GM12878 (cell line): ENCODE data around the gene PAPOLA. TPM values are rescaled to one million over a fixed set of nuclear protein-coding genes. Genes with fewer than 3 reads are reported as not detected.
A peak's percentile ranks its signal among the peaks of the same experiment; 100 is the strongest.

Experiments used
- ATAC-seq: fragments of 200-7000 bp; cut with Tn5 transposase; 3 replicates; pipeline ENCODE4 v1.9.1; 2020; ENCODE audit warnings: mild to moderate bottlenecking, moderate library complexity
- BruUV-seq: library from RNA; stranded (reverse); fragments of 400-500 nt; replicated peaks from 2 replicates; lab custom pipeline; 2021; lab: Mats Ljungman, UMichigan
- CTCF ChIA-PET: fragments of 300-600 bp; sonication (Branson Sonifier 250); formaldehyde crosslinking; extraction: SDS; loops from one replicate; lab custom pipeline; 2021; ENCODE audit warnings: inconsistent platforms; lab: Yijun Ruan, JAX
- POLR2A ChIA-PET: fragments of 350-600 bp; formaldehyde crosslinking; extraction: SDS; loops from one replicate; lab custom pipeline; 2021; ENCODE audit warnings: inconsistent platforms; lab: Charles Lee
- RAD21 ChIA-PET: fragments of 300-600 bp; sonication (Branson Sonifier 250); formaldehyde crosslinking; loops from one replicate; lab custom pipeline; 2023; ENCODE audit warnings: antibody characterized with exemption; ENCODE audit not compliant: unreplicated experiment; lab: Charles Lee
- SMC1A ChIA-PET: fragments of 300-600 bp; sonication (Branson Sonifier 250); formaldehyde crosslinking; loops from one replicate; lab custom pipeline; 2023; ENCODE audit not compliant: unreplicated experiment, uncharacterized antibody; lab: Charles Lee
- DNase-seq: peaks from one replicate; pipeline ENCODE4 v3.0.0-alpha.2; 2011; ENCODE audit warnings: low read depth, low spot score
- FAIRE-seq: peaks from 3 replicates; lab custom pipeline; 2011; peaks lifted over from hg19 to GRCh38; lab: Jason Lieb, UNC
- H2AFZ ChIP-seq: 2 replicates; pipeline ENCODE4 v1.6.0; 2011; ENCODE audit warnings: low read depth, low read length, control low read depth; ENCODE audit not compliant: control insufficient read depth
- H3K27ac ChIP-seq: 2 replicates; pipeline ENCODE4 v1.5.1; 2011; ENCODE audit warnings: control low read depth; ENCODE audit not compliant: control insufficient read depth, insufficient read depth
- H3K27me3 ChIP-seq, 2 experiments: replicated peaks in 1 of 2; 2 replicates each; pipeline versions ENCODE4 v1.6.0 to v1.6.1; 2011; ENCODE audit warnings: low read length in 1 of 2; ENCODE audit not compliant: control insufficient read depth in 2 of 2, insufficient read depth in 2 of 2
- H3K36me3 ChIP-seq, 2 experiments: 2 replicates each; pipeline ENCODE4 v1.5.1; 2011; ENCODE audit warnings: low read length in 1 of 2; ENCODE audit not compliant: control insufficient read depth in 2 of 2, insufficient read depth in 2 of 2
- H3K4me1 ChIP-seq: 2 replicates; pipeline ENCODE4 v1.6.1; 2011; ENCODE audit warnings: mild to moderate bottlenecking, low read length, moderate library complexity, mixed read lengths; ENCODE audit not compliant: control insufficient read depth, insufficient read depth
- H3K4me2 ChIP-seq: 2 replicates; pipeline ENCODE4 v1.6.0; 2011; ENCODE audit warnings: control low read depth; ENCODE audit not compliant: control insufficient read depth, insufficient read depth
- H3K4me3 ChIP-seq: fragments of 200-600 bp; sonication (generic); 2 replicates; pipeline ENCODE4 v1.5.1; 2016
- H3K79me2 ChIP-seq: 2 replicates; pipeline ENCODE4 v1.6.0; 2011; ENCODE audit warnings: low read length; ENCODE audit not compliant: control insufficient read depth, insufficient read depth
- H3K9ac ChIP-seq: 2 replicates; pipeline ENCODE4 v1.8.0; 2011; ENCODE audit warnings: low read length, control low read depth, mixed read lengths; ENCODE audit not compliant: control insufficient read depth, insufficient read depth
- H3K9me3 ChIP-seq: replicated peaks from 3 replicates; pipeline ENCODE4 v1.5.1; 2011; ENCODE audit warnings: mild to moderate bottlenecking, low read length; ENCODE audit not compliant: control insufficient read depth, insufficient read depth
- H4K20me1 ChIP-seq: 2 replicates; pipeline ENCODE4 v1.6.0; 2011; ENCODE audit not compliant: control insufficient read depth, insufficient read depth
- ATF7 ChIP-seq: fragments of 450-650 bp; IDR thresholded peaks from 2 replicates; pipeline ENCODE4 v1.6.1; 2016; ENCODE audit warnings: low read depth, mild to moderate bottlenecking
- CEBPB ChIP-seq, 2 experiments: fragments of 150-350 bp in 1 of 2; IDR thresholded peaks; 2 replicates each; pipeline ENCODE4 v1.6.1; 2012 to 2014; ENCODE audit warnings: low read depth in 2 of 2, low read length in 2 of 2, borderline replicate concordance in 1 of 2, inconsistent platforms in 1 of 2
- DPF2 ChIP-seq: fragments of 450-650 bp; IDR thresholded peaks from 2 replicates; pipeline ENCODE4 v1.6.1; 2017; ENCODE audit warnings: mild to moderate bottlenecking
- EZH2 ChIP-seq: IDR thresholded peaks from 2 replicates; pipeline ENCODE4 v1.6.1; 2012; ENCODE audit warnings: low read depth, mild to moderate bottlenecking, control low read depth, inconsistent platforms, low read length, borderline replicate concordance; ENCODE audit not compliant: control insufficient read depth
- HCFC1 ChIP-seq: fragments of 150-350 bp; IDR thresholded peaks from 2 replicates; pipeline ENCODE4 v1.6.1; 2014; ENCODE audit warnings: low read length
- HDGF ChIP-seq: fragments of 450-650 bp; IDR thresholded peaks from 2 replicates; pipeline ENCODE4 v1.6.1; 2016; ENCODE audit warnings: antibody characterized with exemption
- POLR2A ChIP-seq: IDR thresholded peaks from 2 replicates; pipeline ENCODE4 v1.6.1; 2011; ENCODE audit warnings: low read depth, mild to moderate bottlenecking, low read length
- POLR2AphosphoS2 ChIP-seq: IDR thresholded peaks from 2 replicates; pipeline ENCODE4 v1.6.1; 2011; ENCODE audit warnings: low read depth, mild to moderate bottlenecking, low read length, improper control_type of control experiment, moderate library complexity
- STAT3 ChIP-seq: IDR thresholded peaks from 2 replicates; pipeline ENCODE4 v1.6.1; 2011; ENCODE audit warnings: low read depth, low read length, improper control_type of control experiment
- WGBS: methylation state at CpG from one replicate; pipeline ENCODE4 v1.1.6; 2016; ENCODE audit warnings: low lambda C conversion rate; ENCODE audit not compliant: insufficient replicate concordance, insufficient coverage; ENCODE audit errors: missing lambda C conversion rate; 5-methylcytosine and 5-hydroxymethylcytosine counted together
- in situ Hi-C: fragments of 300-500 bp; cut with MboI; formaldehyde crosslinking; loops from 9 replicates; pipeline ENCODE4 v1.14.3; 2018; ENCODE audit warnings: mixed read lengths
- intact Hi-C: fragments of 100-400 bp; cut with micrococcal nuclease; formaldehyde crosslinking; loops from one replicate; pipeline ENCODE4 v1.14.2; 2022; ENCODE audit not compliant: unreplicated experiment
- polyA plus RNA-seq, 11 experiments: library from polyadenylated mRNA; depleted of rRNA in 4 of 11; unstranded in 6 of 11; stranded (reverse) in 5 of 11; fragments of >200 nt; fragmentation: Nextera tagmentation in 4 of 11; fragmentation: Illumina TruSeq in 1 of 11; extraction: Ambion mirVana in 4 of 11; extraction: Trizol in 1 of 11; gene quantifications; 1 replicate in 1 of 11; 2 replicates in 10 of 11; pipeline versions ENCODE4 v1.2.1 to v1.2.3, GENCODE V29; 2011 to 2016; ENCODE audit warnings: inconsistent platforms in 2 of 11, missing spikeins in 2 of 11, low read depth in 1 of 11
- total RNA-seq, 4 experiments: library from RNA; depleted of rRNA in 3 of 4; stranded (reverse); fragments of >200 nt in 3 of 4; fragmentation: Illumina TruSeq in 1 of 4; extraction: Trizol in 1 of 4; gene quantifications; 2 replicates each; pipeline versions ENCODE4 v1.2.1 to v1.2.3, GENCODE V29; 2013 to 2021
- TF ChIP-seq, protein P1 (sequence below): fragments of 450-650 bp; IDR thresholded peaks from 2 replicates; pipeline ENCODE4 v1.6.1; 2017; ENCODE audit warnings: mild to moderate bottlenecking, moderate library complexity
- TF ChIP-seq, protein P2 (sequence below): IDR thresholded peaks from 2 replicates; pipeline ENCODE4 v1.6.1; 2012; ENCODE audit warnings: low read depth, low read length, improper control_type of control experiment
- TF ChIP-seq, protein P3 (sequence below): fragments of 450-650 bp; IDR thresholded peaks from 2 replicates; pipeline ENCODE4 v1.6.1; 2016; ENCODE audit warnings: mild to moderate bottlenecking, moderate library complexity, borderline replicate concordance
- TF ChIP-seq, protein P4 (sequence below): IDR thresholded peaks from 2 replicates; pipeline ENCODE4 v1.6.1; 2011; ENCODE audit warnings: low read depth, mild to moderate bottlenecking, low read length, moderate library complexity, borderline replicate concordance; ENCODE audit errors: extremely low read depth

The PAPOLA gene
- total and polyA plus RNA-seq, 10 of the 15 experiments (the other 5 are each of a cell fraction or from before 2014, with no cell fraction given) = 46.0 to 185 (median 114) TPM

DNA sequence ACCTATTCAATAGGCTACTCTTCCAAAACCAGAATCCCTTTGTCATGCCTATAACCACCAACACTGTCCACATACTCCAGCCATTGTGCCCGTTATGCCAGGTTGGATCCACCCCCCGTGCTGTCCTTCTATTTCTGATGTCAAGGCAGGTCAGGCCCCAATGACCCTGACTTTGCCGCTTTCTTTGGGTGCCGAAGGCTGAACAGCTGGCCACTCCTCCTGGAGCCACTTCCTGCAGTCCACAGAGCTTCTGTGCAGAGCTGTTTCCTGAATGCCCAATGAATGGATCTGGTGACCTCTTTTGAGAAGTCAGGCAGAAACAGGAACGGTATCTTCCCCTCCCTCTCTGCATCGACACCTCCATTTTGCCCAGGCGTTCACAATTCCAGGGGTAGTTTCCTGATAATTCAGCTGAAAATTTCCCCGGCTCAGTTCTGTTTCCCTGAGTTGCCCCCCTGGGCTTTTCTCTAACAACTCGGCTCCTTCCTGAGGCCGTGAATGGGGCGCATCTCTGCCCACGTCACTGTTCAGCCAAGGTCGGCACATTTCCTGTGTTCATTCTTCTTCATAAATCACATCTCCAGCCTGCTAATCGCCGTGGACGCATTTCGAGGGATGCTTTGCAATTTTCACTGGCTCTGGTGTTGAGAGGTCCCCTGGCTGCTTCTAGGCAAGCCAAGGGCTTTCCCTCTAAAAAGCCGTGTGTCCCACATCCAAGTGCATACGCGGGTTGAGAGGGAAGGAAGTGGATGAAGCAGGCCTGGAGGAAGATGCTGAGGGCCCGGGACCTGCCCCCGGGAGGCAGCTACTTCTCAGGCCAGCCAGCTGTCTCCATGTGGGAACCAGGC, 86.5 kb downstream of the PAPOLA start:
- DNase-seq = no peak
- ChIA-PET CTCF (interaction anchor here (0.9 to 1.7 kb wide), 4 partner anchors 16 to 264 kb away, joined by 3 to 6 read pairs (median 4); no protein-coding TSS in a partner anchor), SMC1A (interaction anchor here (0.6 to 1.8 kb wide), 3 partner anchors 27 to 517 kb away, joined by 3 to 4 read pairs (median 3); no protein-coding TSS in a partner anchor), POLR2A (no interaction called here), RAD21 (interaction anchor here (1.0 kb wide), 1 partner anchor 152 kb away, joined by 4 read pairs; no protein-coding TSS in a partner anchor)
- no peaks in the 10 kb centered on the region for H3K9me3 ChIP-seq
- H3K79me2 ChIP-seq = no peaks in the 10 kb centered on the region
- intact Hi-C loops = no loop called here
- no peaks in the 10 kb centered on the region for H3K36me3 ChIP-seq
- no peak for FAIRE-seq
- no peaks in the 10 kb centered on the region for H3K4me1 ChIP-seq
- BruUV-seq = no TSS peak
- peaks cover 0 to 2% of the 10 kb centered on the region in 2 experiments; a peak in 2 of 4 replicates for H3K27me3 ChIP-seq
- H3K4me3 ChIP-seq = no peak overlapping the region
- no peak overlapping the region for H3K4me2 ChIP-seq
- no peak for ATAC-seq
- H2AFZ ChIP-seq = peak overlapping the region; percentile 20
- no peak overlapping the region for H3K27ac ChIP-seq
- WGBS = 37% methylated on average over 21 of the region's 22 CpGs
- in situ Hi-C loops = no loop called here
- H3K9ac ChIP-seq = no peak overlapping the region
- H4K20me1 ChIP-seq = no peaks in the 10 kb centered on the region
- TF ChIP-seq, protein P1, sequence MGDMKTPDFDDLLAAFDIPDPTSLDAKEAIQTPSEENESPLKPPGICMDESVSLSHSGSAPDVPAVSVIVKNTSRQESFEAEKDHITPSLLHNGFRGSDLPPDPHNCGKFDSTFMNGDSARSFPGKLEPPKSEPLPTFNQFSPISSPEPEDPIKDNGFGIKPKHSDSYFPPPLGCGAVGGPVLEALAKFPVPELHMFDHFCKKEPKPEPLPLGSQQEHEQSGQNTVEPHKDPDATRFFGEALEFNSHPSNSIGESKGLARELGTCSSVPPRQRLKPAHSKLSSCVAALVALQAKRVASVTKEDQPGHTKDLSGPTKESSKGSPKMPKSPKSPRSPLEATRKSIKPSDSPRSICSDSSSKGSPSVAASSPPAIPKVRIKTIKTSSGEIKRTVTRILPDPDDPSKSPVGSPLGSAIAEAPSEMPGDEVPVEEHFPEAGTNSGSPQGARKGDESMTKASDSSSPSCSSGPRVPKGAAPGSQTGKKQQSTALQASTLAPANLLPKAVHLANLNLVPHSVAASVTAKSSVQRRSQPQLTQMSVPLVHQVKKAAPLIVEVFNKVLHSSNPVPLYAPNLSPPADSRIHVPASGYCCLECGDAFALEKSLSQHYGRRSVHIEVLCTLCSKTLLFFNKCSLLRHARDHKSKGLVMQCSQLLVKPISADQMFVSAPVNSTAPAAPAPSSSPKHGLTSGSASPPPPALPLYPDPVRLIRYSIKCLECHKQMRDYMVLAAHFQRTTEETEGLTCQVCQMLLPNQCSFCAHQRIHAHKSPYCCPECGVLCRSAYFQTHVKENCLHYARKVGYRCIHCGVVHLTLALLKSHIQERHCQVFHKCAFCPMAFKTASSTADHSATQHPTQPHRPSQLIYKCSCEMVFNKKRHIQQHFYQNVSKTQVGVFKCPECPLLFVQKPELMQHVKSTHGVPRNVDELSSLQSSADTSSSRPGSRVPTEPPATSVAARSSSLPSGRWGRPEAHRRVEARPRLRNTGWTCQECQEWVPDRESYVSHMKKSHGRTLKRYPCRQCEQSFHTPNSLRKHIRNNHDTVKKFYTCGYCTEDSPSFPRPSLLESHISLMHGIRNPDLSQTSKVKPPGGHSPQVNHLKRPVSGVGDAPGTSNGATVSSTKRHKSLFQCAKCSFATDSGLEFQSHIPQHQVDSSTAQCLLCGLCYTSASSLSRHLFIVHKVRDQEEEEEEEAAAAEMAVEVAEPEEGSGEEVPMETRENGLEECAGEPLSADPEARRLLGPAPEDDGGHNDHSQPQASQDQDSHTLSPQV = no peak
- TF ChIP-seq, protein P2, sequence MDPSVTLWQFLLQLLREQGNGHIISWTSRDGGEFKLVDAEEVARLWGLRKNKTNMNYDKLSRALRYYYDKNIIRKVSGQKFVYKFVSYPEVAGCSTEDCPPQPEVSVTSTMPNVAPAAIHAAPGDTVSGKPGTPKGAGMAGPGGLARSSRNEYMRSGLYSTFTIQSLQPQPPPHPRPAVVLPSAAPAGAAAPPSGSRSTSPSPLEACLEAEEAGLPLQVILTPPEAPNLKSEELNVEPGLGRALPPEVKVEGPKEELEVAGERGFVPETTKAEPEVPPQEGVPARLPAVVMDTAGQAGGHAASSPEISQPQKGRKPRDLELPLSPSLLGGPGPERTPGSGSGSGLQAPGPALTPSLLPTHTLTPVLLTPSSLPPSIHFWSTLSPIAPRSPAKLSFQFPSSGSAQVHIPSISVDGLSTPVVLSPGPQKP = no peak
- TF ChIP-seq ATF7 = no peak
- no peak for TF ChIP-seq CEBPB (IDR thresholded peaks at IDR 0.05; ENCODE audit: borderline replicate concordance in 1 of 2, low read depth in 2 of 2, low read length in 2 of 2)
- no peak for TF ChIP-seq STAT3
- TF ChIP-seq HCFC1 = no peak
- TF ChIP-seq DPF2 = no peak
- TF ChIP-seq EZH2 = no peak
- no peak for TF ChIP-seq POLR2A
- TF ChIP-seq POLR2AphosphoS2 = no peak
- no peak for TF ChIP-seq HDGF
- TF ChIP-seq, protein P3, sequence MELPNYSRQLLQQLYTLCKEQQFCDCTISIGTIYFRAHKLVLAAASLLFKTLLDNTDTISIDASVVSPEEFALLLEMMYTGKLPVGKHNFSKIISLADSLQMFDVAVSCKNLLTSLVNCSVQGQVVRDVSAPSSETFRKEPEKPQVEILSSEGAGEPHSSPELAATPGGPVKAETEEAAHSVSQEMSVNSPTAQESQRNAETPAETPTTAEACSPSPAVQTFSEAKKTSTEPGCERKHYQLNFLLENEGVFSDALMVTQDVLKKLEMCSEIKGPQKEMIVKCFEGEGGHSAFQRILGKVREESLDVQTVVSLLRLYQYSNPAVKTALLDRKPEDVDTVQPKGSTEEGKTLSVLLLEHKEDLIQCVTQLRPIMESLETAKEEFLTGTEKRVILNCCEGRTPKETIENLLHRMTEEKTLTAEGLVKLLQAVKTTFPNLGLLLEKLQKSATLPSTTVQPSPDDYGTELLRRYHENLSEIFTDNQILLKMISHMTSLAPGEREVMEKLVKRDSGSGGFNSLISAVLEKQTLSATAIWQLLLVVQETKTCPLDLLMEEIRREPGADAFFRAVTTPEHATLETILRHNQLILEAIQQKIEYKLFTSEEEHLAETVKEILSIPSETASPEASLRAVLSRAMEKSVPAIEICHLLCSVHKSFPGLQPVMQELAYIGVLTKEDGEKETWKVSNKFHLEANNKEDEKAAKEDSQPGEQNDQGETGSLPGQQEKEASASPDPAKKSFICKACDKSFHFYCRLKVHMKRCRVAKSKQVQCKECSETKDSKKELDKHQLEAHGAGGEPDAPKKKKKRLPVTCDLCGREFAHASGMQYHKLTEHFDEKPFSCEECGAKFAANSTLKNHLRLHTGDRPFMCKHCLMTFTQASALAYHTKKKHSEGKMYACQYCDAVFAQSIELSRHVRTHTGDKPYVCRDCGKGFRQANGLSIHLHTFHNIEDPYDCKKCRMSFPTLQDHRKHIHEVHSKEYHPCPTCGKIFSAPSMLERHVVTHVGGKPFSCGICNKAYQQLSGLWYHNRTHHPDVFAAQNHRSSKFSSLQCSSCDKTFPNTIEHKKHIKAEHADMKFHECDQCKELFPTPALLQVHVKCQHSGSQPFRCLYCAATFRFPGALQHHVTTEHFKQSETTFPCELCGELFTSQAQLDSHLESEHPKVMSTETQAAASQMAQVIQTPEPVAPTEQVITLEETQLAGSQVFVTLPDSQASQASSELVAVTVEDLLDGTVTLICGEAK = no peak
- TF ChIP-seq, protein P4, sequence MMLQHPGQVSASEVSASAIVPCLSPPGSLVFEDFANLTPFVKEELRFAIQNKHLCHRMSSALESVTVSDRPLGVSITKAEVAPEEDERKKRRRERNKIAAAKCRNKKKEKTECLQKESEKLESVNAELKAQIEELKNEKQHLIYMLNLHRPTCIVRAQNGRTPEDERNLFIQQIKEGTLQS = no peak
